ENCODE measurements around the gene GPBP1L1.
A peak's percentile ranks its signal among the peaks of the same experiment; 100 is the strongest.
"Not testable (repeated sequence)": the region's sequence is repeated elsewhere in the genome, so short reads cannot be mapped to it uniquely, and the experiment has no call there.

GPBP1L1 gene, protein sequence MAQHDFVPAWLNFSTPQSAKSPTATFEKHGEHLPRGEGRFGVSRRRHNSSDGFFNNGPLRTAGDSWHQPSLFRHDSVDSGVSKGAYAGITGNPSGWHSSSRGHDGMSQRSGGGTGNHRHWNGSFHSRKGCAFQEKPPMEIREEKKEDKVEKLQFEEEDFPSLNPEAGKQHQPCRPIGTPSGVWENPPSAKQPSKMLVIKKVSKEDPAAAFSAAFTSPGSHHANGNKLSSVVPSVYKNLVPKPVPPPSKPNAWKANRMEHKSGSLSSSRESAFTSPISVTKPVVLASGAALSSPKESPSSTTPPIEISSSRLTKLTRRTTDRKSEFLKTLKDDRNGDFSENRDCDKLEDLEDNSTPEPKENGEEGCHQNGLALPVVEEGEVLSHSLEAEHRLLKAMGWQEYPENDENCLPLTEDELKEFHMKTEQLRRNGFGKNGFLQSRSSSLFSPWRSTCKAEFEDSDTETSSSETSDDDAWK

GRCh38 chr1:45686288-45687013, at the start of gene GPBP1L1:
GPBP1L1 (minus strand) TSS chr1:45686533; CDS start chr1:45659087, 27,446 bp downstream.
- peak; percentile 92 for DNase-seq (ENCODE audit: low read depth, low spot score)

- no peak for DNase-seq (ENCODE audit: low read depth, low spot score)
Measured at GRCh38 chr1:45730780-45731319, 44.5 kb upstream of the GPBP1L1 start.

DNA sequence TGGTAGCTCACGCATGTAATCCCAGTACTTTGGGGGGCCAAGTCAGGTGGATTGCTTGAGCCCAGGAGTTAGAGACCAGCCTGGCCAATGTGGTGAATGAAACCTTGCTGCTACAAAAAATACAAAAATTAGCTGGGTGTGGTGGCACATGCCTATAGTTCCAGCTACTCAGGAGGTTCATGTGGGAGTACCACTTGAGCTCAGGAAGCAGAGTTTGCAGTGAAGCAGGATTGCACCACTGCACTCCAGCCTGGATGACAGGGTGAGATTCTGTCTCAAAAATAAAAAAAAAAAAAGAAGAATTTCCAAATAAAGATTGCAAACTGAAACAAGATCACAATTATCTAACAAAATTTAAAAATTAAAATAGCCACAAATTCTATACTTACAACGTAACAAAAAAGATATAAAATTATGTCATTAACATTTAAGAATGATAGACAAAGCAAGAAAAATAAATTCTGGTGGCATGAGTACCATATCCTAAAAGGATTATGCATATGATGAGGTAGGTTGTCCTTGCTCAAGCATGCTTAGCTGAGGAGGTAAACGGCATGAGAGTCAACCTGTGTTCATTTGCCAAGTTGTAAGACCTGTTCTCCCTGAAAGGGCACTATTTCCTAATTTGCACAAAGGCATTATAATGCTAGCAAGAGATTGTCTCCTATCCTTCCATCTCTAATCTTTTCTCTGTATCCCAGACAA, 43.9 kb upstream of the GPBP1L1 start:
- DNase-seq (ENCODE audit: low read depth, low spot score): no peak

DNA sequence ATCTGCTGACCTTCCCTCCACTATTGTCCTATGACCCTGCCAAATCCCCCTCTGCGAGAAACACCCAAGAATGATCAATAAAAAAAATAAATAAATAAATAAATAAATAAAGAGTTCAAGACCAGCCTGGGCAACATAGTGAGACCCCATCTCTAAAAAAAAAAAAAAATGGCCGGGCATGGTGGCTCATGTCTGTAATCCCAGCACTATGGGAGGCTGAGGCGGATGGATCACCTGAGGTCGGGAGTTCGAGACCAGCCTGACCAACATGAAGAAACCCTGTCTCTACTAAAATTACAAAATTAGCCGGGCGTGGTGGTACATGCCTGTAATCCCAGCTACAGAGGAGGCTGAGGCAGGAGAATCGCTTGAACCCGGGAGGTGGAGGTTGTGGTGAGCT, 39.7 kb upstream of the GPBP1L1 start:
- not testable (repeated sequence) for DNase-seq (ENCODE audit: low read depth, low spot score)

GRCh38 chr1:45723248-45723930, 37.1 kb upstream of the GPBP1L1 start:
- DNase-seq (ENCODE audit: low read depth, low spot score): no peak

- no peak for DNase-seq (ENCODE audit: low read depth, low spot score)
Measured at GRCh38 chr1:45722809-45723208, 36.5 kb upstream of the GPBP1L1 start.

- DNase-seq (ENCODE audit: low read depth, low spot score): no peak
Measured at GRCh38 chr1:45721207-45721606, 34.9 kb upstream of the GPBP1L1 start.

DNA sequence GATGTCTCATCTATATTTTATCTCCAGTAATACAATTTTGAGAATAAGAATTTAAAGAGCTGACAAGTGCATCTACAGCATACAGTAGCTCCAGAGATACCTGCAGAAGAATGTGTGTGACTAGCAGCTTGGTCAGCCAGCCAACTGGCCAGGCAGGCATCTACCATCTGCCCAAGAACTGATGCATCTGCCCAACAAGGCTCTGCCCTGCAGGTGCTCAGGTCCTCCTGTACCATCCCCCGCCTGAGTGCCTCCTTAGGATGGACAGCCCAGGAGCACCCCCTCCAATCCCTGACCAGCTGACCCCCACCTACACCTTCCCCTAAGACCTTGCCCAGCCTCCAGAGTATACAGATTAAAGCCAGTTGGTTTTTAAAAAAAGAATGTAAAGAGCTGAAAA, 32.0 kb upstream of the GPBP1L1 start:
- no peak for DNase-seq (ENCODE audit: low read depth, low spot score)

DNA sequence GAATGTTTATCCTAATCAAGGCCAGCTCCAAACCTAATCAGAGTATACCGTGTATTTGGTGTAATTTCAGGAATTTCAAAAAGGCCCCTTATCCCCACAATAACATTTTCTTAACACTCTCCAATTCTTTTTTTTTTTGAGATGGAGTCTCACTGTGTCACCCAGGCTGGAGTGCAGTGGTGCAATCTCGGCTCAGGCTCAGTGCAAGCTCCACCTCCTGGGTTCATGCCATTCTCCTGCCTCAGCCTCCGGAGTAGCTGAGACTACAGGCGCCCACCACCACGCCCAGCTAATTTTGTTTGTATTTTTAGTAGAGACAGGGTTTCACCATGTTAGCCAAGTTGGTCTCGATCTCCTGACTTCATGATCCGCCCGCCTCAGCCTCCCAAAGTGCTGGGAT, 31.1 kb upstream of the GPBP1L1 start:
- not testable (repeated sequence) for DNase-seq (ENCODE audit: low read depth, low spot score)

DNA sequence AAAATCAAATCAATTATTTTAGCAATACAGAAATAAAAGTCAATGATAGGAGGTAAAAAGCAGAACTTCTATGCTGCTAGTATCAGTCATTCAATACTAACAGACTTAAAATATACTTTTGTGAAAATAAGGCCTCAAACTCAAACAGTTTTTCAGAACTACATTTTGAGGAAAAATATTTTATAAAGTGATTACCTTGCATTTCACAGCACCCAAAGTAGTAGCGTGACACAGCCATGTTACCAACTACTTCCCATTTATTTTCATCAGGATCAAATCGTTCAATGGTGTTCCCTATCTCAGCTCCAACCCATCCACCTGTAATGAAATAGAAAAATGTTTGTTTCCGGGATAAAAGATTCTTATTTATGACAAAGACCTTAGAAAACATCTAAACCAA, 30.4 kb upstream of the GPBP1L1 start:
- no peak for DNase-seq (ENCODE audit: low read depth, low spot score)

- DNase-seq (ENCODE audit: low read depth, low spot score): no peak
Measured at GRCh38 chr1:45713711-45714110, 27.4 kb upstream of the GPBP1L1 start.

- no peak for DNase-seq (ENCODE audit: low read depth, low spot score)
Measured at GRCh38 chr1:45704637-45705036, 18.3 kb upstream of the GPBP1L1 start.

DNA sequence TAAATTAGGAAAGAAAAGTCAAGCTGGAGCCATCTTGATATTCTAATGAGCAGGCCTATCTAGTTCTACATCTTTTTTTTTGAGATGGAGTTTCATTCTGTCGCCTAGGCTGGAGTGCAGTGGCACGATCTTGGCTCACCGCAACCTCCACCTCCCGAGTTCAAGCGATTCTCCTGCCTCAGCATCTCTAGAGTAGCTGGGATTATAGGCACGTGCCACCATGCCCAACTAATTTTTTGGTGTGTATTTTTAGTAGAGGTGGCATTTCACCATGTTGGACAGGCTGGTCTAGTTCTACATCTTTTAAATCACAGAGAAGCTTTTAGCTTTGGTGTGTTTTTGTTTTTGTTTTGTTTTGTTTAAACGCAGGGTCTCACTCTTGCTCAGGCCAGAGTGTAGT, 8.5 kb upstream of the GPBP1L1 start:
- DNase-seq (ENCODE audit: low read depth, low spot score): no peak

- not testable (repeated sequence) for DNase-seq (ENCODE audit: low read depth, low spot score)
Measured at GRCh38 chr1:45693811-45694210, 7.5 kb upstream of the GPBP1L1 start.

DNA sequence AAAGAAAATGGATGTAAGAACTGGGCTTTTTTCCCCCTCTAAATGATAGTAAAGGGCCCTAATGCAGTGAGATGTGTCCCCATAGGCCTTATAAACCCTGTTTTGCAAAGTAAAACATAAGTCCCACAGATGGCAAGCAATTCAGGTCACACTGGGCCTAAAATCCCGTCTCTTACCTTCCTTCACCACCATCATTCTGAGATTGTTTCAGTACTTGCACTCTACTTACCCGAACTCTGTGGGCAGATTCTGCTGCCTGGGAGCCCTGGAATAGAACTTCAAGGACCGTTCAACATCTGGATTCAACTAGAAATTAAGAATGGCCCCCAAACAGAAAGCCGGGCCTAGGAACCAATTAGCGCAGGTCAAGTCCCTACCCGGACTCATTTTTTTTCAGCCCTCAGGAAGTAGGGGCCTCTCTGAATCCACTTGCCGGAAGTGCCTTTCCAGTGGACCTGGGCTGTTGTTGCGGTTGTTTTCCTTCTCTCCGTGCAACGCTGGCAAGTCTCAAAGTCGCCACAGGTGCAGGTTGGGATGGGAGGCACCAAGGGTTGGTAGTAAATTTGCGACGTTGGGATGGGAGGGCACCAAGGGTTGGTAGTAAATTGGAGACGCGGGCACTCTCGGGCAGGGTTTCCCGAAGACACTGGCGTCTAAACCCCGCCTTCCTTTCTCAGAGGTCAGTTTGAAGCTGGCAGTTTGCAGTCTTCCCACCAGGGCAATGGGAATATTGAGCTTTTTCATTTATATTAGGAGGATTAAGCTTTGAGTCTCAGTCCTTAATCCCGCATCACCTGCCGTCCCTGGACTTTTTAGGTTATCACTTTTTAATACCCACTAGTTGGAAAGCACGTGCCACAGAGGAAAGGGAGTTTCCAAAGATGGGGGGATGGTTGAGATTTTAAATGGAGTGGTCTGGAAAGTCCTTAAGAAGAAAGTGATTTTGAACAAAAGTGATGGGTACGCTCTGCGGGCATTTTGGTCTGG, 1.7 kb upstream of the GPBP1L1 start, which contains the start of gene TMEM69:
Gene TMEM69, plus strand, starts transcription at position 428 of the 987 bp plus-strand sequence. CDS start 2,888 bp downstream, outside the sequence.
- peak; percentile 73 for DNase-seq (ENCODE audit: low read depth, low spot score)

GRCh38 chr1:45687014-45687753, 851 bp upstream of the GPBP1L1 start:
- peak; percentile 95 for DNase-seq (ENCODE audit: low read depth, low spot score)

DNA sequence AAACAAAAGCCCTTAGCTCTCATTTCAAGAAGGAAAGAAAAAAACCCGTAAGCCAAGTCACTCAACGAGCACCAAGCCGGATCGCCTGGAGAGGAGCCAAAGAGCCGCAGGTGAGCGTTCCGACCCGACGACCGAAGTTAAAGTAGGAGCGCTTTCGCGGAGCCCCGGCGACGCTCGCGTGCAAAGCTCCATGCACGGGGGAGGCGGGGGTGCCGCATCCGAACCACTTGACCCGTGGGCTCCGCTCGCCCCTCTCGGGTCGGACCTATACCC, 382 bp downstream of the GPBP1L1 start:
- no peak for DNase-seq (ENCODE audit: low read depth, low spot score)

- DNase-seq (ENCODE audit: low read depth, low spot score): no peak
Measured at GRCh38 chr1:45685308-45686014, 872 bp downstream of the GPBP1L1 start.

DNA sequence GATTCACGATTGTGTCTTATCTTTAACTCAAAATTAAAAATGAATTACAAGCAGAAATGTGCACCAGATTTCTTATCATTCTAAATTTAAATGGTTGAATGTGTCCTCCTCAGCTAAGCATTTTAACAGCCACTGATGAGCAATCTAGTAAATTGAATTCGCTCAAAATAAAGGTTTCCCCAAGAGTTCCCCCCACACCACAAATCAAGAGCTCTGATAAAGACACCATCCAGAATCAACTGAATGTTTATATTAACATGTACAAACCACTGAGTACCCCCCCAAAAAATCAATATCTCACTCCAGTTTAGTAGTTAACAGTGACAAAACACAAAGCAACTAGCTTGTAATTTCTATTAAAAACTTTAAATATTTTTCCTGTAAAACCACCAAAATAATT, 1.9 kb downstream of the GPBP1L1 start:
- no peak for DNase-seq (ENCODE audit: low read depth, low spot score)
